IMR-90 (cell line): ENCODE measurements around the gene TTF2.

ENCODE experiments used
- BHLHE40 ChIP-seq: fragments of 150-350 bp; IDR thresholded peaks from 2 replicates; pipeline ENCODE4 v1.6.1; 2016; ENCODE audit warnings: mild to moderate bottlenecking, low read depth, low read length
- CEBPB ChIP-seq: IDR thresholded peaks from 2 replicates; pipeline ENCODE4 v1.6.1; 2012; ENCODE audit warnings: low read depth, low read length, improper control_type of control experiment
- MAFK ChIP-seq: IDR thresholded peaks from 2 replicates; pipeline ENCODE4 v1.6.1; 2012; ENCODE audit warnings: low read depth, low read length, improper control_type of control experiment
- MAZ ChIP-seq: IDR thresholded peaks from 2 replicates; pipeline ENCODE4 v1.6.1; 2012; ENCODE audit warnings: low read depth, mild to moderate bottlenecking, low read length, improper control_type of control experiment, moderate library complexity, borderline replicate concordance
- POLR2A ChIP-seq: IDR thresholded peaks from 2 replicates; pipeline ENCODE4 v1.6.1; 2012; ENCODE audit warnings: mild to moderate bottlenecking, low read depth, low read length
- RAD21 ChIP-seq: IDR thresholded peaks from 2 replicates; pipeline ENCODE4 v1.6.1; 2012; ENCODE audit warnings: low read length, improper control_type of control experiment
- SMC3 ChIP-seq: fragments of 150-350 bp; IDR thresholded peaks from 2 replicates; pipeline ENCODE4 v1.6.1; 2016; ENCODE audit warnings: low read depth, mild to moderate bottlenecking, antibody characterized with exemption, low read length, moderate library complexity
- TF ChIP-seq, protein P1 (sequence below): conservative IDR thresholded peaks from 2 replicates; pipeline ENCODE4 v1.5.1; 2012; ENCODE audit warnings: mild to moderate bottlenecking, low read depth, low read length, improper control_type of control experiment
- TF ChIP-seq, protein P2 (sequence below): fragments of 150-350 bp; IDR thresholded peaks from 2 replicates; pipeline ENCODE4 v1.6.1; 2017; ENCODE audit warnings: mild to moderate bottlenecking, antibody characterized with exemption, low read length, low read depth

DNA sequence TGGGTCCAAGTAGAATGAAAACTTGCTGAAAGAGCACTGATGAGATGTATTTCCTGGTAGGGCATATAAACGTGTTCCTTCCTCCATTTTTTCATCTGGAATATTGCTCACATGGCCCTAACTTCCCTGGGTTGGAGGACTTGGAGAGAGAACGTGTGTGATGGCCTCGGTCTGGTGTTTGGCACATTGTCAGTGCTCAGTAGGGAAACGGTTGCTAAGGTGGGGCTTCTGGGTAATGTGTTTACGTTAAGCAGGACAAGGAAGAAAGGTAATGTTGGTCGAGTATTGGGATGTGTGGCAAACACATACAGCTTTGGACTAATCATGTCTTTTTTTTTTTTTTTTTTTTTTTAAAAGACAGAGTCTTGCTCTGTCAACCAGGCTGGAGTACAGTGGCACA is 6.2 kb downstream of the TTF2 start:
- TF ChIP-seq, protein P1, sequence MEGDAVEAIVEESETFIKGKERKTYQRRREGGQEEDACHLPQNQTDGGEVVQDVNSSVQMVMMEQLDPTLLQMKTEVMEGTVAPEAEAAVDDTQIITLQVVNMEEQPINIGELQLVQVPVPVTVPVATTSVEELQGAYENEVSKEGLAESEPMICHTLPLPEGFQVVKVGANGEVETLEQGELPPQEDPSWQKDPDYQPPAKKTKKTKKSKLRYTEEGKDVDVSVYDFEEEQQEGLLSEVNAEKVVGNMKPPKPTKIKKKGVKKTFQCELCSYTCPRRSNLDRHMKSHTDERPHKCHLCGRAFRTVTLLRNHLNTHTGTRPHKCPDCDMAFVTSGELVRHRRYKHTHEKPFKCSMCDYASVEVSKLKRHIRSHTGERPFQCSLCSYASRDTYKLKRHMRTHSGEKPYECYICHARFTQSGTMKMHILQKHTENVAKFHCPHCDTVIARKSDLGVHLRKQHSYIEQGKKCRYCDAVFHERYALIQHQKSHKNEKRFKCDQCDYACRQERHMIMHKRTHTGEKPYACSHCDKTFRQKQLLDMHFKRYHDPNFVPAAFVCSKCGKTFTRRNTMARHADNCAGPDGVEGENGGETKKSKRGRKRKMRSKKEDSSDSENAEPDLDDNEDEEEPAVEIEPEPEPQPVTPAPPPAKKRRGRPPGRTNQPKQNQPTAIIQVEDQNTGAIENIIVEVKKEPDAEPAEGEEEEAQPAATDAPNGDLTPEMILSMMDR: no peak
- TF ChIP-seq SMC3 (no peak), BHLHE40 (no peak), POLR2A (no peak), MAZ (no peak), RAD21 (no peak), CEBPB (no peak), MAFK (no peak)
- TF ChIP-seq, protein P2, sequence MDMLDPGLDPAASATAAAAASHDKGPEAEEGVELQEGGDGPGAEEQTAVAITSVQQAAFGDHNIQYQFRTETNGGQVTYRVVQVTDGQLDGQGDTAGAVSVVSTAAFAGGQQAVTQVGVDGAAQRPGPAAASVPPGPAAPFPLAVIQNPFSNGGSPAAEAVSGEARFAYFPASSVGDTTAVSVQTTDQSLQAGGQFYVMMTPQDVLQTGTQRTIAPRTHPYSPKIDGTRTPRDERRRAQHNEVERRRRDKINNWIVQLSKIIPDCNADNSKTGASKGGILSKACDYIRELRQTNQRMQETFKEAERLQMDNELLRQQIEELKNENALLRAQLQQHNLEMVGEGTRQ: no peak
